Kidney glomerular epithelial cell (primary cell): ENCODE data around the gene ZNF532.
A peak's percentile ranks its signal among the peaks of the same experiment; 100 is the strongest.

ENCODE experiments used
- DNase-seq: peaks from one replicate; lab custom pipeline; 2025; lab: John Stamatoyannopoulos, UW

Gene ZNF532

DNA sequence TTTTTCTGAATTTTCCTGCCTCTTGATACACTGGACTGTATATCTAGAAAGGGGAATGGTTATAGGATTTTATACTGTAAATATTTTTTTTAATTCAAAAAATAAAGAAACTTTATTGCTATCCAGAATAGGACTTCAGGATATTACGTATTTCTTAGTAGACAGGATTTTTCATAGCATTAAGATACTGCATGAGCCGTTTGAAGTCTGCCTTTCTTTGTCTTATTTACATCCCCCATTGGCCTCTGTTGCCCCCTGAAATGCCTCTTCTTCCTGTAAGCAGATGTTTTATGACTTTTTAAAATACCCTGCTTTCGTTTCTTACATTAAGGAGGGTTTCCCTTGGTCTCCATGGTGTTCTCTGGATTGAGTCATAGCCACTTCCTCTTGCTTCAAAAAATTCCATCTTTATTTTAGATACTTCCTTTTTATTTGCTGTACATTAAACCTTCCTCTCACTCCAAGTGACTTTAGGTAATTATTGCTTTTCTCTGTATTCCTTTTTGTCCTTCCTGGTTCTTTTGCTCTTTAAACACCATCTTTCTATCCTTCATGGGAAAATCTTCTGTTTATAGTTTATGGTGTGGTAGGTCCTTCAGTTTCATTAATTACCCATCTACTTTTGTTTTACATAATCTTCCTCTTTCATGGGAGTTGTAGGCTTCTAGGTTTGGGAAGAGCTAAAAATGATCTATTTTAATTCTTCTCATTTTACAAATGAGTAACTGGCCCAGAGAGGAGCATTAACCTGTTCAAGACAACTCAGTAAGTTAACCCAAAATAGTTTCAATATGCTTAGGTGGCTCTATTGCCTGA is 72.6 kb downstream of the ZNF532 start:
- peak; percentile 13 for DNase-seq

DNA sequence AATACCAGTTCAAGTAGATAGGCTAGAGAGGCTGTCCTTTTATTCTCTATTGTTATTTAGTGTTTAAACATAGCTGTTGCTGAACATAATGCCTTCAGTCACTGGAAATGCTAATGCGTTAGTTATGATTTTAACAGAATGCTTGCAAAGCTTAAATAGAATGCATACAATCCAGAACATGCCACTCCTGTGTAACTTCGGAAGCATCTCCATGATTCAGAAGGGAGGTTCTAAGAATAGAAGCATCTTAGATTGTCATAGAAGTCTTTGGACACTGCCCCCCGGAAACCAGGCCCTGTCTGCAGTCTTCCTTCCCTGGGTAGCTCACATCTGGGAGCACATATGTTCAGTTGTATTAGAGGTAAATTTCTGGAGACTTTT is 73.2 kb downstream of the ZNF532 start:
- DNase-seq = no peak

DNA sequence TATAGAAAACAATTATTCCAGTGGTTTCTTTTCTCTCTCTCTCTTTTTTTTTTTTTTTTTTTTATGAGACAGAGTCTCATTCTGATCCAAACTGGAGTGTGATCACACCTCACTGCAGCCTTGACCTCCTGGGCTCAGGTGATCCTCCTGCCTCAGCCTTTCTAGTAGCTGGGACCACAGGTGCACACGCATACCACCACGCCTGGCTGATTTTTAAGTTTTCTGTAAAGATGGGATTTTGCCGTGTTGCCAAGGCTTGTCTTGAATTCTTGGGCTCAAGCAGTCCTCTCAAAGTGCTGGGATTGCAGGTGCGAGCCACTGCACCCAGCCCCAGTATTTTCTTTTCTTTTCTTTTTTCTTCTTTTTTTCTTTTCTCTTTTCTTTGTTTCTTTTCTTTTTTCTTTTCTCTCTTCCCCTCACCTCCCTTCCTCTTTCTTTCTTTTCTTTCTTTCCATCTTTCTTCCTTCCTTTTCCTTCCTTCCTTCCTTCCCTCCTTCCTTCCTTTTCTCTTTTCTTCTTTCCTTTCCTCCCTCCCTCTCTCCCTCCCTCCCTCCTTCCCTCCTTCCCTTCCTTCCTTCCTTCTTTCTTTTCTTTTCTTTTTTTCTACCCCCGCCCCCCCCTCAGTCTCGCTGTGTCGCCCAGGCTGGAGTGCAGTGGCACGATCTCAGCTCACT is 76.9 kb downstream of the ZNF532 start:
- no peak for DNase-seq

DNA sequence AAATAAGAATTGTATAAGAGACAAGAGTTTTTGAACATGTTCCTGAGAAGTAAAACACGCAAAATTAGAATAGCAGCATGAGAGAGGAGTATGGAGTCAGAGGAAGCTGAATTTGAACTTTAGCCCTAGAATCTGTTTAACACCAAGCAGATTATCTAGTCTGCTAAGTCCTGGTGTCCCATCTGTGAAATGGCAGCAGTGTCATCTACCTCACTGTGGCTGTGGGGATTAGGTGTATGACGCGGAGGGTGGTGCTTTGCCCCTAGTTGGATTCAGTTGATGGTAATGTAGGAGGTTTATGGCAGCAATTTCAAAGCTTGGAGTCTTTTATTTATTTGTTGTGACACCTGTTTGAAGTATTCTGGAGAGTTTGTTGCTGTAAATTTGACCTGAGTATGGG is 79.2 kb downstream of the ZNF532 start:
- DNase-seq = no peak

DNA sequence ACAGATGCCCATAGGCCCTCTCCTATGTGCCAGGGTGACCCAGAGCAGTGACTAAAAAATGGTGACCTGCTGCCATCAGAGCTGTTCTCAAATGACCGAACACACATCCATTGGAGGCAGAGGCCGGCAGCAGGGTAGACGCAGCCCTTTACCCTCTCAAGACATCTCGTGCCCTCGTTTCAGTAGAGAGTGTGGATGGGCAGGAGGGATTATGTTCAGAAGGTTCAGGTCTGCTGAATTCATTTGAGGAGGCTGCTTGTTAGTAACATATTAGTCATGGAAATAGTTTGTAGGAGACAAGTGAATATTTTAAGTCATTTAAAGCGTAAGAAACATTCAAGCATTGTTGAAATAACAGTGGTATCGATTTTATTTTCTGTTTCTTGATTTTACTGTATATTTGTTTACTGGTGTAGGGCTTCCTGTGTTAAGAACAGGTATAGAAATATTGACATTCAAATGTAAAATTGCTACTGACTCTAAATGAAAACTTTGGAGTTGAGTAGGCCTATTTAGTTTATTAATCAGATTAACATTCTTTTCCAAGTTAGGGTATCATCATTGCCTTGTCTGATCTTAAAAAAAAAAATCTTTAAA is 82.6 kb downstream of the ZNF532 start:
- DNase-seq = peak; percentile 43

DNA sequence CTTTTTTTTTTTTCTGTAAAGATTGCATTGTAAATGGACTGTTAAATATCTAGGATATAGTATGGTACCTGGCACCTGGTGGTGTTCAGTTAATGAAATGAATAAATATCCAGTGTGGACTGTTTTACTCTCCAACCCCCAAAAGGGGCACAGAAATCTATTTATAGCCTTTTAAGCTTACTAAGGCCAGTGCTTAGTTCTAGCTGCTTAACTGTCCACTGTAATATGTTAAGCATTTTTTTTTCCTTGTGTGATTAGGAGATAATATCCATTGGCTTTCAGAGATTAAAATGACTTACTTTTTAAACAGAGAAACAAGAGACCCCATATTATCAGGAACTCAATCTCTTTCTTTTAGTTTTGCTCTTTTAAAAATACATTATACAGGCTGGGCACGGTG is 84.4 kb downstream of the ZNF532 start:
- no peak for DNase-seq

DNA sequence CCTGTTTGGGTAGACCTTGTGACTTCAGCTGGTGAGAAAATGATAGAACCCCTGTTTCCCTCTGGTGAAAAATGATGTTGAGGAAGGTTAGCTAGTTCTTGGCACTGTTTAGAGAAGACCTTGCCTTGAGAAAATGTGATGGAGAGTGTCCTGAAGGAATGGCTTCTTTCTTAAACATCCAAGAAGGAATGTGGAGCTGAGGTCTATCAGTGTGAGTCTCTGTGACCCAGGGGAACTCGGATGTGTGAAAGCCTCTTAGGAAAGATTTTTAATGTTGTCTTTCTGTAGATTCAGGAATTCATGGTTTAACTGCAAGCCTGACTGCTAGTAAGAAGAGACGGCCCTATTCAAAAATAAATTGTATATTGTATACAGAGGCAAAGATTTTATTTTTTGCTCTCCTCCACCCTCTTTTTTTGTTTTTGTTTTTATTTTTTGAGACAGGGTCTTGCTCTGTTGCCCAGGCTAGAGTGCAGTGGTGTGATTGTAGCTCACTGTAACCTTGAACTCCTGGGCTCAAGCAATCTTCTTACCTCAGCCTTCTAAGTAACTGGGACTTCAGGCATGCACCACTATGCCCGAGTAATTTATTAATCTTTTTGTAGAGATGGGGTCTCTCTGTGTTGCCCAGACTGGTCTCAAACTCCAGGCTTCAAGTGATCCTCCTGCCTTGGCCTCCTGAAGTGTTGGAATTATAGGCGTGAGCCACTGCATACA is 87.5 kb downstream of the ZNF532 start:
- DNase-seq = no peak

DNA sequence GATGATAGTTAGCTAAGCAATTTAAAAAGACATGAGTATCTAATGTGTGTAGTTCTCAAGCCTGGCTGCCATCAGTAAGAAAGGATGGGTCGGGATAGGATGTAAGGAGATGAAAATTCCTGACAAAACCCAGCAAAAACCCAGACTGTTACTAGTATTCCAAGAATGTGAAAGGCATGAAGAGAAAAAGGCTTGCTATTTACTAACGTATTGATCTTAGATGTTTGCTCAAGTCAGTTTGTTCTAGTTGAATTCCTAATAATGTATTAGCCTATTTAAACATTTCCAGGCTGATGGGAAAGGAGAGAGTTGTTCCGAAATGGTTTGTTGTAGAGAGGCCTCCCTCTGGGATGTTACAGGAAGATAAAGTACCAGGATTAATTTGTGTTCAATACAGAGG is 88.2 kb downstream of the ZNF532 start:
- no peak for DNase-seq

DNA sequence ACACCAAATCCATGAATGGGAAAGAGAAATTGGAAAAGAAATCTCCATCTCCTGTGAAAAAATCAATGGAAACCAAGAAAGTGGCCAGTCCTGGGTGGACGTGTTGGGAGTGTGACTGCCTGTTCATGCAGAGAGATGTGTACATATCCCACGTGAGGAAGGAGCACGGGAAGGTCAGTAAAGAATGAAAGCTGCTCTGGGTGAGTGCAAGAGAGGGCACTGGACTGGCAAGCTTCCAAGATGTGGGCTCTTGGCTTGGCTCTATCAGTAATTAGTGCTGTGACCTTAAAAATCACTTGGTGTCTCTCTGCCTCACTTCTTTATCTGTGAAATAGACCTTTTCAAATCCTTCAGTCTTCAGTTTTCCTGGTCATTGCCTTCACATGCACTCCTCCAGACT is 89.0 kb downstream of the ZNF532 start:
- no peak for DNase-seq

DNA sequence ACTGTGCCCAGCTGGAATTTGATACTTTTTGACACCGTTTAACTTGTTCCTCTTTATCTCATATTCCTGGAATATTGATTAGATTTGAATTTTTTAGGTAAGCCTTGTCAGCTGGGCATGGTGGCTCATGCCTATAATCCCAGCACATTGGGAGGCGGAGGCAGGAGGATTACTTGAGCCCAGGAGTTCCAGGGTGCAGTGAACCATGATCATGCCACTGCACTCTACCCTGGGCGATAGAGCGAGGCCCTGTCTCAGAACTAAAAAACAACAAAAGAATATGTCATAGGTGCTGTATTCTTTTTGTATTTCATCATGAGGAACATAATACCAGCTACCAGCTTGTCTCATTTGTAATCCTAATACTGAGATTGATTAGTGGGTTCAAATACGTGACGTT is 90.3 kb downstream of the ZNF532 start:
- no peak for DNase-seq

DNA sequence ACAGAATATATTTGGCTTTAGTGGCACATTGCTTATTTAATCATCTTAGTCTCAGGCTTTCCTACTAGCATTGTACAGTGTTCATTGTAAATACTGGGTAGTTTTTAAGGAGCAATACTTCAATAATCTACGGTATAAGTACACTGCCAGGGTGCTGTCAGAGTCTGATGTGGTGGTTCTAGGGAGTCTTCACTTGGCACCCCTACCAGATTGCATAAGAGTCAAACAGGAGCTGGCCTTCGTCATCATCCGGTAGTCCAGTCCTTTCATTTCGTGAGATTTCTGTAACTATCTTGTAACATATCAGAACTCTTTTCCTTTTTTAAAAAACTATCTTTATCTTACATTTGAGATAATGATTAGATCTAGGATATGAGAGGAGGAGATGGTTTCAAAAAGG is 91.1 kb downstream of the ZNF532 start:
- DNase-seq = no peak

DNA sequence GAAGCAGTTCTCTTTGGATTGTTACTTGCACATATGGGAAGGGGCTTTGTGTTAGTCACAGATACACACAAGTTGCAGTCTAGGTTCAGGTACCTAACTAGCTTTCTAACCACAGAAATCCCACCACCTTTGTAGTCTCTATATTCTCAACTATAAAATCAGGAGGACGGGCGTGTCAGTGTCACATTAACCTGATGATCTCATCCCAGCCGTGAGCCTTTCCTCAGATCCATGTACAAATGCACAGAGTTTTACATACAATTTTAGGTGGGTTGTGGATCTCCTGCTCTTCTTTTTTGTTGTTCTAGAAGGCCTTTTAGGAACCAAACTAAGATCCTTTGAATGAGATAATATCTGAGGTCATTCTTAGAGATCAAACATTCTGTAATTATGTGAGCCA is 94.0 kb downstream of the ZNF532 start:
- no peak for DNase-seq

DNA sequence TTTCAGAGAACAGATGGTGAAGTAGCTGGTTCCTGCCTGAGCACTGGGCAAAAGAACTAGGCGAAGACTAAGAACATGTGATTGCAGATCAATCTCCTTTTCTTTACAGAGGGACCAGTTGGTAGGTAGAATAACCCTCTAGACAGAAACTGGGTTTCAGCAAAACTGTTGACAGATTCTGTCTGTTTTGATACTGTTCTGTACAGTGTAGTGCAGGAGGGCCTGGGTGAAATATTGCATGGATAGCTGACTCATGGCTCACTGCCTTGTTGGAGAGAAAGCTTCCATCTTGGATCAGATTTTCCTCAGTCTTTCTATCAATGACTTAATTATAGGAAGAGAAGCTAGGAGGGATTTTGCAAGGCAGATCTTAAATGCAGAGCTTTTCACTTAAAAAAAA is 95.8 kb downstream of the ZNF532 start:
- DNase-seq = no peak

DNA sequence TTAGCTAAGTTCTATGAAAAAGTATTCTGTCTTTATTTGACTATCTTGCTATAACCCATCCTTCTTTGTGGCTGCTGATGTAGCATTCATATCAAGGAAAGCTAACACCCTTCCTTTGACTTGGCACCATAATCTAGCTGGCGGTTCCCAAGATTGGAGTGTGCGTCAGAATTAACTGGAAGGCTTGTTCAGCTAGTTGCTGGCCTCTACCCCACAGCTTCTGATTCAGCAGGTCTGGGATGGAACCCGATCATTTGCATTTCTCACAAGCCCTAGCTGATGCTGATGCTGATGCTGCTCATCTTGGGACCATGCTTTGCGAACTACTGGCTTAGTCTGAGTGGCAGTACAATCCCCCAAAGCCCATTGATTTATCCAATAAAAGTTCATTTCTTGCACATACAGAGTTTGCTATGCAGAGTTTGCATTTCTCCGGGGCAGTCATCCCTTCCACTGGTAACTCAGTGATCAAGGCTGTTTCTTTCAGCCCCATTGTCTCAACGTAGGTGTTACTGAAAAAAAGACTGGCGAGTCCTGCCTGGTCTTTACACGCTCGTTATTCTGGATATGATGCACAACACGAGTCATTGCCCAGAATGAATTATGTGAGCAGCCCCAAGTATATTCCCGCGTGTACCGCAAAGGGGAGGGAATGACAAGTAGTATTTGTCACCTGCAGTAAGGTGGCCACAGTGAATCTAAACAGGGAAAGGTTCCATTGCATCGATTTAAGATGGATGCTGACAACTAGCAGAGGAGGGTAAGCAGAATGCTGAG is 96.5 kb downstream of the ZNF532 start:
- DNase-seq = no peak

DNA sequence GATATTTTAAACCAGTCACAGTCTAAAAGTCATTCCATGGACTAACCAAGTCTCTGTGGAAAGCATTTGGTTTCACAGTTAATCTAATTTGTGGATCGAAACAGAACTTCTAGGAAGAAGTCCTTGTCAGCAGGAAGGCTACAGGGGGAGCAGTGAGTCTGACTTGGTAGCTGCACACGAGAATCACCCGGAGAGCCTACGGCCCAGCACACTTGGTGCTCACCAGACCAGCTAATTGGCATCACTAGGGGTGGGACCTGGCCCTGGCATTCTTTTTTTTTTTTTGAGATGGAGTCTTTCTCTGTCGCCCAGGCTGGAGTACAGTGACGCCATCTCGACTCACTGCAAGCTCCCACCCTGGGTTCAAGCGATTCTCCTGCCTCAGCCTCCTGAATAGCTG is 97.7 kb downstream of the ZNF532 start:
- DNase-seq = no peak

DNA sequence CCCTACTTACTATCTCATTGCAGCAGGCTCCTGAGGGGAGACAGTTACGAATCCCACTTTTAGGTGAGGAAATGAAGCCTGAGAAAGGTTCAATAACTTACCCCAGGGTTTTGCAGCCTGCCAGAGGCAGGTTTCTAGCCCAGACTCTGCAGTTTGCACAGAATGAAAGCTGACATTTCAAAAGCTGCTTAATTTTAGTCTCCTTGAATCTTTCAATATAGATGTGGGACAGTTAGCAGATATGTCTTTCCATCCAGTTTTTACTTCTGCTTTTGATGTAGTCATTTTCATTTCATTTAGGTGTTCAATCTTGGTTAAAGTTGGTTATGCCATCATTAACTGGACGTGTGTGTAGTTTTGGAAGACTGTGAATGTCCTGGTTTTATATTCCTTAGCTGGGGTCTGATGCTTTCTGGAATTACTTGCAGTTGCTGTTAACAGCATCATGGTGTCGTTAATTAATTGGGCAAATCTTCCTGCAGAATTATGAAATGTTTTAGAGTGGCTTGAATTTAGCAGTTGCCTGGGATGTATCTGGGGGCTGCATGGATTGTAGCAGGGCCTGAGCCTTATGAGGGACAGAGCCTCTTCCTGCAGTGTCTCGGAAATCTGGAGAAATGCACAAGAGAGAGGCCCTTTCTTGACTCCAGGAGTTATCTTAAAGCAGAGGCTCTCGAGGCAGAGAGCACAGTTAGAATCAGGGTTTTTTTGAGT is 100.8 kb downstream of the ZNF532 start:
- DNase-seq = no peak

DNA sequence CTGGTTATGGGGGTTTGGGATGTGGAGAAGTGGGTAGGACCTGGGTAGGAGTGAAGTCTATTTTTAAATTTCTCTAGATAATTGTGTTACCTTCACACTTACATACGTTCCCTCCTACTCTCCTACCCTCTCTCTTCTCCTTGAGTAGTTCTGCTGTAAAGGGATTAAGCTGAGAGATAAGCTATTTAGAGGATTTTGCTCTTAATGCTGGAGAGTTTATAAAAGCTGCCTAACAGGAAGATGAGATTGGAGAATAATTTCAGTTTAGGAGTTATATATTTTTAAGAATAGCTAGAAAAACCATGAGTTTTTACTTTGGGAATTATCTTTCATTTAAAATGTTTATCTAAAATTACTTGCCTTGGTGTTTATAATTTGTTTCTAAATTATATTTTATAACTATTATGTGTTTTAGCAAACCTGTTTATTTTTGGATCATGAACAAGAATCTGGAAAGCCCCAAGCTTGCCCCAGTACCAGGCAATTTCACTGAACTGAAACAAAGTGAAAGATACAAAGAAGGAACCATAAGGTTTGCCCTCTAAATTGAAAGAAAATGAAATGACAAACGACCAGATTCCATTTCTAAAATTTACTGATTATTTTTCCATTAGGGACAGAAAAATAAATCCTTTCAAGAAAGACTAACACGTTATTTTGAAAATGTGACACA is 101.5 kb downstream of the ZNF532 start:
- DNase-seq = no peak

DNA sequence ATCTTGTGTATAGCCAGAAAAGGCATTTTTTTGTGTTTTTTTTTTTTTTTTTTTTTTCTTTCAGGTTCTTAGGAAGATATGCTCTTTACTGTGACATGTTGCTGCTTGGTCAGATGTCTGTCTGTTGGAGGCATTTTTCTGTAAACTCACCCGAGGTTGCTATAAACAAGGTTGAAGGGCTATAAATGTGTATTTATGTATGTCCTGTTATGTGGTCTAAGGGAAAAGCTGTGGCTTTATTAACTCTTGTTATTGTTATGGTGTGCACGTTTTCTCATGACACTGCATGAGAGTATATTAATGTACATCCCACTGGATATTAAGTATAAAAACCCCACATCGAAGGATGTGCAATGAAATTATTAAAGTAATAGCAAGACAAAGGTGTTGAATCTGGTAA is 102.0 kb downstream of the ZNF532 start:
- DNase-seq = no peak

DNA sequence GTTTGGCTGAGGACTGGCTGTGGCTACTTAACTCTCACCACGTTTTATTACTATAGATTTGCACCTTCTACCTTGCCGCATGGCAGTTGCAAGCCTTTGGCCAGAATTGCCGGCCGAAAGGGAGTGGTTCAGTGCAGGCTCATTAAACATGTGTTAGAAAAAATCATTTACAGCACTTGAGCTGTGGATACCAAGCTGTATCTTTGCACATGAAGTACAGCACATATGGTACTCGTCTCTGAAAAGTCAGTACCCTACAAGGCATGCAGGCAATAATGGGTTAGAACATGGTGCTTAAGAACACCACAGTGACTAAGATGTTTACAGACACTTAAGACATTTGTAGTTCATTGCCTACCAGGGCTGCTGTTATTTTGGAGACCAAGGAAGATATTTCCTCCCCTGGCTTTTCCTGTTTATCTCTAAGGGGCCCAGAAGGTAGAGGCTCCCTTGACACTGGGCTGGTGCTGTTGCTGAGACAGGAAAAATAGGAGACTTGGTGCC is 103.1 kb downstream of the ZNF532 start:
- DNase-seq = no peak

DNA sequence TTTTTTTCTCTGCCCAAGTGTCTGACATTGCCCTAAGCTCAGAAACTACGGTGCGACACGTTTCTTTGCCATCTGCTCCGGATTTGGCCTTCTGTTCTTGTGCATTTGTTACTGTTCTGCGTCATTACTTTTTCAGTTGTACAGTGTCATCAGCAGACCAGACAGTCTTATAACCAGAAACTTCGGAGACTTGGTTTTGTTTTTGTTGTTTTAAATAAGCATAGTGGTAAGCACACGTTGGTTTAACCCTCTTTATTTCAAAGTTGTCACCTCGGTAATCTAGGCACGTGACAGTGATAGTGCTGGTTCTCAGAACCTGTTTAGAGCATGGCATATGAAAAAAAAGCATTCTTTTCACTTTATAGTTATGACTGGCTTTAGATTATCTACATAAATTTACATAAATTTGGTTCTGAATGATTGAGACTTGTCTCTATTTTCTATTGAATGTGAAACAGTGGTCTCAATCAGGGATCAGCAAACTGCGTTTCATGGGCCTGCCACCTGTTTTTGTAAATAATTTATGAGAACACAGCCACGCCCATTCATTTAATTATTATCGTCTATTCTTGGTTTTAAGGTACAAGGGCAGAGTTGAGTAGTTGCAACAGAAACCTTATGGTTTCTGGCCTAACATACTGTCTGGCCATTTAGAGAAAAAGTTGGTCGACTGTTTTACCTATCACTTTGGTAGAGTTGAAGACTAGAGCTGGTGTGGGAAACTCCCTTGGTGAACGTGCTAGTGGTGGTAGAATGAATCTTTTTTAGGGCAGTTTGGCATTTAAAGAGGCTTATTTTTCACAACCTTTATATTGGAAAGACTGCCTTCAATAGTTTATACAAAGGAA is 106.5 kb downstream of the ZNF532 start:
- DNase-seq = no peak
